ENCODE data around the gene GNMT.

Gene GNMT

GRCh38 chr6:42960243-42961019 is at the start of gene GNMT:
Gene GNMT (plus strand): TSS chr6:42960754. CDS start chr6:42960768, 14 bp downstream.
- peak within 1 kb of the TSS; percentile 44 for H3K4me3 ChIP-seq (replicated peaks; ENCODE audit: low read depth, low read length)
- DNase-seq (ENCODE audit: low read depth), result no peak
- TF ChIP-seq CTCF (IDR thresholded peaks at IDR 0.05; ENCODE audit: low read length, missing control alignments), result no peak

- no peak for DNase-seq (ENCODE audit: low read depth)
- peak overlapping the region; percentile 10 for H3K4me3 ChIP-seq (replicated peaks; ENCODE audit: low read depth, low read length)
- TF ChIP-seq CTCF (IDR thresholded peaks at IDR 0.05; ENCODE audit: low read length, missing control alignments), result no peak
Observed at GRCh38 chr6:42911171-42912021, 49.2 kb upstream of the GNMT start.

- no peak overlapping the region for H3K4me3 ChIP-seq (replicated peaks; ENCODE audit: low read depth, low read length)
- TF ChIP-seq CTCF (IDR thresholded peaks at IDR 0.05; ENCODE audit: low read length, missing control alignments), result no peak
- no peak for DNase-seq (ENCODE audit: low read depth)
Observed at GRCh38 chr6:42914546-42914945, 46.0 kb upstream of the GNMT start.

GRCh38 chr6:42915732-42916131 is 44.8 kb upstream of the GNMT start, which contains the start of gene PTCRA:
Gene PTCRA (plus strand): TSS chr6:42916053. CDS start chr6:42916070, 17 bp downstream.
- no peak for TF ChIP-seq CTCF (IDR thresholded peaks at IDR 0.05; ENCODE audit: low read length, missing control alignments)

GRCh38 chr6:42916288-42916687 is 44.3 kb upstream of the GNMT start:
- DNase-seq (ENCODE audit: low read depth), result no peak
- H3K4me3 ChIP-seq (replicated peaks; ENCODE audit: low read depth, low read length), result no peak overlapping the region
- TF ChIP-seq CTCF (IDR thresholded peaks at IDR 0.05; ENCODE audit: low read length, missing control alignments), result no peak

More at GRCh38 chr6:42915732-42916131, 44.8 kb upstream of the GNMT start, which contains the start of gene PTCRA:
- DNase-seq (ENCODE audit: low read depth), result no peak
- no peak within 1 kb of the TSS for H3K4me3 ChIP-seq (replicated peaks; ENCODE audit: low read depth, low read length)

GRCh38 chr6:42921801-42922200 is 38.8 kb upstream of the GNMT start:
- no peak for TF ChIP-seq CTCF (IDR thresholded peaks at IDR 0.05; ENCODE audit: low read length, missing control alignments)
- no peak overlapping the region for H3K4me3 ChIP-seq (replicated peaks; ENCODE audit: low read depth, low read length)
- DNase-seq (ENCODE audit: low read depth), result no peak

Measured in fibroblast of pulmonary artery (primary cell).